GM18858 (cell line): ENCODE data around the gene PTMS.

Experiments used
- ATAC-seq: cut with Tn5 transposase; IDR thresholded peaks from one replicate; pipeline ENCODE4 v1.9.1; 2021; ENCODE audit not compliant: unreplicated experiment

The PTMS gene

GRCh38 chr12:6771509-6772330 lies 5.6 kb downstream of the PTMS start:
- no peak for ATAC-seq

GRCh38 chr12:6772331-6772695 lies 6.2 kb downstream of the PTMS start, which contains the start of gene LAG3:
Gene LAG3 (plus strand): TSS chr12:6772520. CDS start chr12:6772853, 333 bp downstream.
- ATAC-seq: no peak

GRCh38 chr12:6772726-6773589 lies 6.8 kb downstream of the PTMS start:
- no peak for ATAC-seq

DNA sequence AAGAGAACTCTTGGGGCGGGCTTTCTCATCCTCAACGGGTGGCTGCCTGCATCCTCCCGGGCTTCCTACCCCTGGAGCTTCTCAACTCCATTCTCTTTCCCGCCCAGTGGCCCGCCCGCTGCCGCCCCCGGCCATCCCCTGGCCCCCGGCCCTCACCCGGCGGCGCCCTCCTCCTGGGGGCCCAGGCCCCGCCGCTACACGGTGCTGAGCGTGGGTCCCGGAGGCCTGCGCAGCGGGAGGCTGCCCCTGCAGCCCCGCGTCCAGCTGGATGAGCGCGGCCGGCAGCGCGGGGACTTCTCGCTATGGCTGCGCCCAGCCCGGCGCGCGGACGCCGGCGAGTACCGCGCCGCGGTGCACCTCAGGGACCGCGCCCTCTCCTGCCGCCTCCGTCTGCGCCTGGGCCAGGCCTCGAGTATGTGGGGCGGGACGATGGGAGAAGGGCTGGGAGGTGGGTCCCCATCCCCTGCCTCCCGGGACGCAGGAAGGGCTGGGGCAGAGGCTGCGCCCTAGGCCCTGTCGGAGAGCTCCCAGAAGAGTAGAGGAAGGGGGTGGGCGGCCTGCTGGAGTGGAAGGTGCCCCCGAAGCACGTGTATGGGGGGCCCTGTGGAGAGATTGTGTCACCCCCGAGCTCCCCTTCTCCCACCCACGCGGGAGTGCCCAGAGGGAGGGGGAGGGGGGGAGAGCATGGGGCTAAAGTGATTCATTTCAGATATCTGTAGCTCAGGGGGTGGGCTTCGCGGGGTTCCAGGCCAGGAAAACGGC lies 7.6 kb downstream of the PTMS start:
- no peak for ATAC-seq

DNA sequence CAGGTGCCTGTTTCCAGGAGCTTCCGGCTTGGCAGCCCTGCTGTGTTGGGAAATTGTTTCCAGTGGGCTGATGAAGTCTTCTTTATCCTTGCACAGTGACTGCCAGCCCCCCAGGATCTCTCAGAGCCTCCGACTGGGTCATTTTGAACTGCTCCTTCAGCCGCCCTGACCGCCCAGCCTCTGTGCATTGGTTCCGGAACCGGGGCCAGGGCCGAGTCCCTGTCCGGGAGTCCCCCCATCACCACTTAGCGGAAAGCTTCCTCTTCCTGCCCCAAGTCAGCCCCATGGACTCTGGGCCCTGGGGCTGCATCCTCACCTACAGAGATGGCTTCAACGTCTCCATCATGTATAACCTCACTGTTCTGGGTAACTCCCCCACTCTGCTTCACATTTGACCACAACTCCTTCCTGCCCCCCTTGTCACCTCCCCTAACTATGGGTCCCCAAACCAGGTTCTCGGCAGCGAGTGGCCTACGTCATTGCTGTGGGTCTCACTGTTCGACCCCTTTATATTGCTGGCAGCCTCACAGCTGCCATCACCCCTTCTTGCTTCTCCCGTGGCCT lies 8.4 kb downstream of the PTMS start:
- no peak for ATAC-seq

DNA sequence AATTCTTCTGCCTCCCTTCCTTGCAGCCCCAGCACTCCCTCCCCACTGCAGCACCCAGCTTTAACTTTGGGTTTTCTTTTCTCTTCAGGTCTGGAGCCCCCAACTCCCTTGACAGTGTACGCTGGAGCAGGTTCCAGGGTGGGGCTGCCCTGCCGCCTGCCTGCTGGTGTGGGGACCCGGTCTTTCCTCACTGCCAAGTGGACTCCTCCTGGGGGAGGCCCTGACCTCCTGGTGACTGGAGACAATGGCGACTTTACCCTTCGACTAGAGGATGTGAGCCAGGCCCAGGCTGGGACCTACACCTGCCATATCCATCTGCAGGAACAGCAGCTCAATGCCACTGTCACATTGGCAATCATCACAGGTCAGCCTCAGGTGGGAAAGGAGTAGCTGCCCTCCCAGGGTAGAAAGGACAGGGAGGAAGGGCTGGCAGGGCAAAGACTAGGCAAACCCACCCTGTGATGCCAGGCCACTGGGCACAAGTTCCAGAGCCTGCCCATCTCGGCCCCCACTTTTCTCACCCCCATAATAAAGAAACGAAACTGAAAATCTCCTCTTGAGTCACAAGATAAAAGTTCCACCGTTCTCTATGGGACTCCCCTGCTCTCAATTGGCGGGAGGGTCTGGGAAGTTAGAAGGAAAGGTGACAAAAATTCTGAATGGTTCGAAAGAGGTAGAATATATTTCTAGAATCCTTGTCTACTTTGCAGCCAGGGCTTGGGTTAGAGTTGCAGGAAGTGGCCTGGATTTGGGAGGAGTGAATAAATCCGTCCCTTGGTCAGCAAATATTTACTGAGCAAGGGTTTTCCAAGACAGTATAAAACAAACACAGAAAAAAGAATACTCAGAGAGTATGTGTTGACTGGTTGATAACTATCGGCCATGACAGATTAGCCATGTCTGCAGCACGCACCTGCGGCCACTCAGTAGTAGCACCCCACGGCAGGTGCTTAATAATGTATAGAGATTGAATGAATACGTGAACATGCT lies 9.3 kb downstream of the PTMS start:
- no peak for ATAC-seq

- ATAC-seq: no peak
Measured at GRCh38 chr12:6777386-6777785, 11.2 kb downstream of the PTMS start.

- no peak for ATAC-seq
Measured at GRCh38 chr12:6778217-6778573, 12.0 kb downstream of the PTMS start.

DNA sequence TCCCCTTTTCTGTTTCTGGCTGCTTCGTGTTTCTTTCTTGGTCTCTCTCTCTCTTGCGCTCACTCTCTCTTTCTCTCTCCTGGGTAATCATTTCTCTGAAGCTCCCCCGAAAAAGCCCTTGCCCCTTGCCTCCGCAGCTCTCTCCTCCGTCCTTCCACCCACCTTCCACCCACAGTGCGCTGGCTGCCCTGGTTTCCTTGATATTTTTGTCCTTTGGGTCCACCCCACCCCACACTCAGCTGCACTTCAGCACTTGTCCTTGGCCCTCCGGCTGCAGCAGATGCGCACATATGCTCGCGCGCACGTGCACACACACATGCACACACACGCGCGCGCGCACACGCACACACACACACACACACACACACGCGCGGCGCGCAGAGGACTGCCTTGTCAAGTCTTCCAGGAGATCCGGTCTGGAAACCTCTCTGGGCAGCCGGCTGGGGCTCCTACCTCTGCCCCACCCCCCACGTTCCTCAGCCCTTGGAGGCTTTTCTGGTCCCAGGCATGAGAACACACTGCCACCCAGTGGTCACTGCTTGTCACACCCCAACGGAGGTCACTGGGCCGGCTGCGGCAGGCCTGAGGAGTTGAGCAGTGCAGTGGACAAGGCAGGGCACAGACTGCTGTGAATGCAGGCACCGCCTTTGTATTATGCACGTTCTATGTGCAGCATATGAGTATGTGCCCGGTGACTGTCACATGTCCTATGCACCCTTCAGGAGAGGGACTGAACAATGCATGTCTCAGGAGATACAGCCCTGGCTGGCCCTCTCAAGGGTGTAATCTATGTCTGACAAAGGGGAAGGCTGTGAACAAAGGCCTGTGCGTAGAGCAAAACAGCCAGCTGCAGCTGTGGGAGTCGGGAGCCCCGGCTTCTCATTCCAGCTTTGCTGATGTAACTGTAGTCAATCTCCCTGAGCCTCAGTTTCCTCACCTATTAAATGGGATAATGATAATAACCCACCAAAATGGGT lies 12.7 kb downstream of the PTMS start:
- ATAC-seq: no peak

GRCh38 chr12:6779708-6780432 lies 13.7 kb downstream of the PTMS start:
- no peak for ATAC-seq

- no peak for ATAC-seq
Measured at GRCh38 chr12:6780573-6780972, 14.4 kb downstream of the PTMS start.

DNA sequence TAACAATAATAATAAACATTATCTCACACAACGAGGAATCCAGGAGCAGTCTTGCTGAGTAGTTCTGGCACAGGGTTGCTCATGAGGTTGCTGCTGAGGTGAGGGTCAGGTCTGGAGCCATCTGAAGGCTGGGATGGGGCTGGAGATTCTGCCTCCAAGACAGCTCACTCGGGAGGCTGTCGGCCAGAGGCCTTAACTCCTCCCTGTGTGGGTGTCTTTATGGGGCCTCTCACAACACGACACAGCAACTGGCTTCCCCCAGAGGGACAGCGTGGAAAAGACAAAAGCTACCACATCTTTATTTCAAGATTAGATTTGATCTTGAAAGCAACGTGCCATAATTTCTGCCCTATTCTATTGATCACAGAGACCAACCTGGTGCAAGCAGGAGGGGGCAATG lies 16.0 kb downstream of the PTMS start:
- ATAC-seq: no peak

DNA sequence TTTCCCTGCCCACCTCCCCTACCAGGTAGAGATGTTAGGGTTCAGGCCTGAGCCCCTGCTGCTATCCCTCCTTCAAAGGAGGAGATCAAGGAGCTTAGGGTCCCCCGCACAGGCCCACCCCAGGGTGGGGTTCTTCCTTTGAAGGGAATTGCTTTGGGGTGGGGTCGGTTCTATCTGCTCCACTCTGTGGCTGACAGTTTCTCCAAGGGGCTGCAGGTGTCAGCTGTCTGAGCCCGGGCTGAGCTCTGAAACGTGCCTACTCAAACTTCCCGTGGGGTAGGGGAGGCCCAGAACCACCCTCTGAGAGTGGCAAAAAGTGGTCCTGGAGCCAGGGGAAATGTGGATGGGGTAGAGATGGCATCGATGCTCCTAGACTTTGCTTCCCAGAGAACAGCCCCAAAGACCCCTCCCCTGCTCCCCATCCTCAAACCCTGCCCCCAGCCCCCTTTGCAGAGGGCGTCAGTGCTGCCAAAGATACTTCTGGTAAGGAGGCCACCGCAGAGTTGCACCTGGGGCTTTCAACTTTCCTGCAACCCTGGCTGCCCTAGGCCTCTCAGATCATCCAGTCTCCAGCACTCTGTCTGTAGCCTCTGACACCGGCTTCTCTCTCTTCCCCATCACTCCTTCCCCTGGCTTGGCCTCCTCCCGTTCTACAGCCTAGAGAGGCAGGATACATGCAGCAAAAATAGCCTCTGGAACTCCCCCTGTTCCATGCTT lies 16.8 kb downstream of the PTMS start:
- ATAC-seq: no peak

DNA sequence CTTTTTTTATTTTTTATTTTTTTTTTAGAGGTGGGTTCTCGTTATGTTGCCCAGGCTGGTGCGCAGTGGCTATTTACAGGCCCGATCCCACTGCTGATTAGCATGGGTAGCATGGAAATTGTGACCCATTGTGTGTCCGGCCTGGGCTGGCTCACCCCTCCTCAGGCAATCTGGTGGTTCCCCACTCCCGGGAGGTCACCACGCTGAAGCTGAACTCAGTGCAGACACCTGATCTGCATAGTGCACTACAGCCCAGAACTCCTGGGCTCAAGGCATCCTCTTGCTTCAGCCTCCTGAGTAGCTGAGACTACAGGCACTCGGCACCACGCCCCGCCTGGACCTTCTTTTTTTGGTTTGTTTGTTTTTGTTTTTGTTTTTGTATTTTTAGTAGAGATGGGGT lies 17.7 kb downstream of the PTMS start:
- no peak for ATAC-seq

GRCh38 chr12:6784296-6784695 lies 18.1 kb downstream of the PTMS start:
- ATAC-seq: no peak

DNA sequence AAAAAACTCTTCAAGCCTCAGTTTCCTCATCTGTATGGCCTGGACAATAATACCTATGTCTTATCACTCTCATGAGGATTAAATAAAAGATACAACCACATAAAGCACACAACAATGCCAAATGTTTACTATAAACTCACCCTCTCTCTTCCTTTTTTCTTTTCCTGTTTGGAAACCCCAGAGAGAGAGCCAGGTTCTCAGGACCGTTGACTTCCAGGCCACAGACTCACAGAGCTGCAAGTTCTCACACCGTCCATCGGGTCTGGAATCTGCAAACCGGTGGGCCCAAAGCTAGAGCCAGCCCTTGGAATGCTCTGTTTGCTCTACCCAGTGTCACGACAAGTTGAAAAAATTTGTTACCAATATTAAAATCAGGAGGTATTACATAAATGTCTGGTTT lies 18.6 kb downstream of the PTMS start:
- ATAC-seq: no peak

DNA sequence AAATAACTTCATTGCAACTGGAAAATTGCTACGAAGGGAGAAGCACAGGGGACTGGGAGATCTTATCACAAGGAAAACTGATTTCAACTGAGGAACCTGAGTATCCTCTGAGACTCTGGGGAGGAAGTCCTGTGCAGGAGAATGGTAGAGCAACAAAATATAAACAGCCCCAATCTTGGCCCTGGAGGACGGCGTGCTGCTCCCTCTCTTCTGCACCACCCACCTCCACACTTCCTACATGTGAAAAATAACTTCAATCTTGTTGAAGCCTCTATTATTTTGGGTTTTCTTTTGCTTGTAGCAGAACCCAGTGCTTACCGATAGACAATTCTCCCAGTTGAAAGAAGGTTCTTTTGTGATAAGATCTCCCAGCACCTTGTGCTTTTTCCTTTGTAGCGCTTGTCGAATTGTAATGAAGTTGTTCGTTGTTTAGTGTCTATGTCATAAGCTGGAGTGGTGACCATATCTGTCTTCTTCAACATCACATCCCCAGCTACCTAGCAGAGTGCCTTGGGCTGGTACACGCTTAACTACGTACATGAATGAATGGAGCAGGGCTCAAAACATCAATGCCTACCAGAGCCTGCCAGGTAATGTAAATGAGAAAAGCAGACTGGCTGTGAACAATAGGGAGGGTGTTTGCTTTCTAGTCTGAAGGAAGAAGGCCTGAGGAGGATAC lies 20.4 kb downstream of the PTMS start:
- no peak for ATAC-seq
